Epidermal melanocyte (primary cell): Measurements from ENCODE around the gene HMCN1.
"Not testable (repeated sequence)": the region's sequence is repeated elsewhere in the genome, so short reads cannot be mapped to it uniquely, and the experiment has no call there.

Source experiments
- DNase-seq: peaks from one replicate; pipeline ENCODE4 v3.0.0; 2011; ENCODE audit warnings: low spot score; ENCODE audit not compliant: insufficient read length

HMCN1 gene

DNA sequence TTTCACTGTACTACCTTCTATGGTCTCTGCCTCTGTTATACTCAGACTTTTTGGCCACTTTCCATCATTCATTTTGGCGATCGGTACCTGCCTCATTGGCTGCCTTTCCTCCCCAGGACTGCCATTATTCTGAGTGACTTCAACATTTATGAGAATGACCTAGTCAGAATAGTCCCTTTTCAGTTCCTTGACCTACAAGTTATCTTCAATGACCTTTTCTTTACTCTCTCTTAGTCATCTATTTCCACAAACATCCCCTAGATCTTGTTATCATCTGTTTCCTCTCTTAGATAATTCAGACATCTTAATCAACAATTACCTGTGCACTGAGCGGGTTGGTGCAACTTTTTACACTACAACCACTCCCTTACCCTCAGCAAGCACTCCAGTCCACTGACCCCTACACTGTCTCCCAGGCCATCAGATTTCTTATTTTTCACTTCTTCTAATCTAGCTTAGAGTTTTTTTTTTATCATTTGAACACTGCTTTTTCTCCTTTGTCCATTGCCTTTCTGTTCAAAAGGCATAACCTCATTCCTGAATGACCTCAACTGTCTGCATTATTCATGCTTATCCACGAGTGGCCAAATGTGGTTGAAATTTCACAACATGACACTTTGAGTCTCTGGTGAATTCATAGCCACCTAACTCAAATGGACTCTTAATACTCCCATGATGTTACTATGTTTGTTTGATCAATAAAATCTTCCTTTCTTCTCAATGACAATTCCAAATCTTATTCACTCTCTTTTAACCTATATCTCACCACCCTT lies 112.7 kb downstream of the HMCN1 start:
- DNase-seq, result peak; percentile 24

DNA sequence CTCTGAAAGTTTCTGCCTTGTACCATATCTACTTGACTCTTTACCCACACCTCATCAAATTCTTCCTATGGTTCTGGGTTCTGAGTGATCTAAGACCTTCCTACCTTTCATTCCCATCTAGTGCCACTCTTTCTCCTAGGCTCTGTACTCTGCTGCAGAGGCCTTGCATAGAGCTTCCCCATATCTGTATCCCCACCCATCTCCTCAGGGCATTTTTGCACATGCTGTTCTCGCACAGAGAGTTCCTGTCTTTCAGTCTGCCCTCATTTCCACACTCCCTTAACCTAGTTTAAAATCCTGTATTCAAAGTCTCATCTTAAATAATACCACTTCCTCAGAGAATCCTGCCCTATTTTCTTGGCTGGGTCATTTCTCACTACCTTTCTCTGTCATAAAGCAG lies 114.8 kb downstream of the HMCN1 start:
- no peak for DNase-seq

DNA sequence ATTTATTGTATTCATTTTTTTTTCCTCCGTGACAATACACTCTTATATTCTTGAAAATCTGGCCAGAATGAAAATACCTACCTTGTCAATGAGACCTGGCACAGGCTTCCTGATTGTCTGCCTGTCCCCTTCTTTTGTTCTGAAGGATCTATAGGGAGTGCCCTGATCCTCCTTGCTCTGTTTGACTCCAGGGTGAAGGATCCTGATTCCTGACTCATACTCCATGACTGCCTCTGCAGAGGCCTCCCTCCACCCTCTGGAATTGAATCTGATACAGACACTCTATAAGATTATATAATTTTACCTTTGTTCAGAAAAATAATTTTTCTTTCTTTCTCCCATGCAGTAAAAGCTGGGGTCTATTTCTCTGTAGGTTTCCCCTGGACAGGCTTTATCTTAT lies 116.2 kb downstream of the HMCN1 start:
- DNase-seq, result no peak

DNA sequence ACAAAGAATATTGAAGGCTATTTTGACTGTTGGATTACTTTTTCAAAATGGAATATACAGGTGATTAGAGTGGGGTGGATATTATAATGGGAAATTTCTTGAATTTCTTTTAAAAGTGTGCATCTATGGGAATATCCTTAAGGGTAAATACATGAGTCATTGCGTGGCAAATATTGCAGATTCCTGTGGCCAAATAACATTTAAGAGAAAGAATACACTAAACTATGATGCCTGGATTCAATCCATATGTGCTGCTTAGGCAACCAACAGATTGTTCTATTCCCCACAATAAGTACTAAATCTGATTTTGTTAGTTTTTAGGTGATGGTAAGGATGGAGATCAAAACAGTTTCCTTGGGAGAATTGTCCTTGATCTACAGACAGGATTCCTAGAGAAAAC lies 119.5 kb downstream of the HMCN1 start:
- peak; percentile 37 for DNase-seq

DNA sequence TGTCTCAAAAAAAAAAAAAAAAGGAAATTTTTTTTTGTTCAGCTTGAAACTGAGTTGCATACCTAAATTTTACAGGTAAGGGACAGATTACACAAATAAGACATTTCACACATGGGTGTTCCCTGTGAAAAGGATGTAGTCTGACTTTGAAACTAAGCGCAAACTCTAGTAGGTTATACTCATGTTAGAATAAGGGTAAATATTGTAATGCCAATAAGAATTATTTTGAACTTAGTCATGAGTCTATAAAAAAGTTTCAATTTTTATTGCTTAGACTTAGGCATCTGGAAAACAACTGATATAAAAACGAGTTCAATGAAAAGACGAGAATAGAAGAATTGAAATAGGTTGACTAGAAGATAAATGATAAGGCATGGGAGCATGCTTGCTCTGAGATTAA lies 122.3 kb downstream of the HMCN1 start:
- DNase-seq, result no peak

DNA sequence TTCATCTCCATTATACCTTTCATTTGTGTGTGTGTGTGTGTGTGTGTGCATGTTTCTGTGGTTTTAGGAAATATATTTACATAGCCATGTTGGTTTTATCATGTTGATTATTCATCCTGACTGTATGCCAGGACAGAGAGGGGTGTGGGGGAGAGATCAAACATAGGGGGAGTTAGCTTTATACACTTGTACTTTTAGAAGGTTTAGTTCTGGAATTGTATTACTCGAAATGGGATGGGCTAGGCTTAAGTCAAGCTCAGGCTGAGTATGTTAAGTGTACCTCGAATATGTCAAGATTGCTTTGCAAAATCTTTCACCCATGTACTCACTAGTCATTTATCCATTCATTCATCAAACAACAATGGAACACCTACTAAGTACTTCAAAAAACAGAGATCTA lies 123.3 kb downstream of the HMCN1 start:
- DNase-seq, result no peak

DNA sequence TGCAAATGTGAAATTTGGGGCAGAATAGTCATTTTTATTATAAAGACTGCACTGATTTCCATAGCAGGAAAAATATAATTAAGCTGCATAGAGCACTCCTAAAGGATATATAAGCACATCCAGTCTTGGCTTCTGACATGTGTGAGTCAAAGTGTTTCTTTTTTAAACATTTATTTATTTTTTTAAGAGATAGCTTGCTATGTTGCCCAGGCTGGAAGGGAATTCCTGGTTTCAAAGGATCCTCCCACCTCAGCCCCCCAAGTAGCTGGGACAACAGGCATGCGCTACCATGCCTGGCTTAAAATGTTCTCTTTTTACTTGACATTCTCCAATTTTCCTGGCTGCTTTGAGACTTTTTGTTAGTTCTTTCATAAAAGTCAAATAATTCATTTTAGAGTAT lies 126.1 kb downstream of the HMCN1 start:
- DNase-seq, result no peak

DNA sequence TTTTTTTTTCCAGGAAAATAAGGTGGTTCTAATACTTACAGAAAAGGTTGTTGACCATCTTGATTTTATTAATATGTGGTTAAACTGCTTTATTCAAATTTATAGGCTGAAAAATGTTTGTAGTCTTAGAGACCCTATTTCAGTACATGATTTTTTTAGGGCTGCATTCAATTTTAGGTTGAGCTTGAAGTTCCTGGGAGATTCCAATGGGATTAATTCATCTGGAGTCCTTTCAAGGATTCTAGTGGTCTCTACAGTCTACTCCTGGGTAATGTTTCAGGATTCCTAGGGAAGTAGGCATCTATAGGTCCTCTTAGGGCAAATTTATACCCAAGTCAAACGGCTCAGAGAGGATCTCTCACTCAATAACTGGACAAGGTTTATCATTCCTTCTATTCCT lies 126.7 kb downstream of the HMCN1 start:
- no peak for DNase-seq

DNA sequence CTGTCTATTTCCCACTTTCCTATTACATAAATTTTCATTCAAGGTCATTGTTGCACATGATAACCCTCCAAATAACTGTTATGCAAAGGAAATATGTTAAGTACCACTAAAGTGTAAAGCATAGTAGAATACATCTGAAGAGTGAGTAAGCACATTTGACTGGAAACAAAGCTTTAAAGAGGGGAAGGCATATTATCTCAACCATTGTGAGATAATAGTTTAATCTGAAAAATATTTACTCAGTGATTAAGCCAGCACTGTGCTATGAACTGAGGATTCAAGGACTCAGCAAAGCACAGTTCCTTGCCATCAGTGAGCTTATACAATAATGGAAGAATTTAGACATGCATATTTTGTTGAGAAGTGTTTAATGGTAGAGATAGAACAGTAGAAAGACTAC lies 127.4 kb downstream of the HMCN1 start:
- no peak for DNase-seq

DNA sequence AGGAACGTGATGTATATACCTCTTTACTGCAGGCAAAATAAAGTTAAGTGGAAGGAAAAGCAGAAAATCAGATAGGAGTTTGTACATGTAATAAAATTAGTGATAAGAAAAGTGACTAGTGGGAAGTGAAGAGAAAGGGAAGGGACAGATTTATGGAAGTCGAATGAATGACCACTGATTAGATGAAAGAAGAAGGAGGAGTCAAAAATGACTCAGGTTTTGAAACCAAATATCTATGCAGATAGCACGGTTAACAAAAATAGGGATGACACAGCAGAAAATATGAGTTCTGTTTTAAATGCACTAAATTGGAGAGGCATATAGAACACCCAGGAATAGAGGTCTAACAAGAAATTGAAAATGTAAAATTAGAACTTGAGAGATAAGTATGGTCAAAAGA lies 128.0 kb downstream of the HMCN1 start:
- no peak for DNase-seq

DNA sequence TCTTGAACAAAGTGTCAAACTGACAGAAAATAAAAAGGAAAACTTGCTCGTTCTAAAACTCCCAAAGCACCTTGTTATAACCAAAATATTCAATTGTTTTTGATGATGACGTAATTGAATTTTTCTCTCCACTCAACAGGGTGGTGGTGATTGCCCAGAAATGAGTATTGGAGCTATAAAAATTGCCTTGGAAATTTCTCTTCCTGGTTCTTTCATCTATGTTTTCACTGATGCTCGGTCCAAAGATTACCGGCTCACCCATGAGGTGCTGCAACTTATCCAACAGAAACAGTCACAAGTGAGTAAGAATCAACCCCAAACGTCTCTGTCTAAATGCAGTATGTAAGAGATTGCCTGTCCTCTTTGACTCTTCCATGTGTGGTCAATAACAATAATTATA lies 130.1 kb downstream of the HMCN1 start:
- no peak for DNase-seq

DNA sequence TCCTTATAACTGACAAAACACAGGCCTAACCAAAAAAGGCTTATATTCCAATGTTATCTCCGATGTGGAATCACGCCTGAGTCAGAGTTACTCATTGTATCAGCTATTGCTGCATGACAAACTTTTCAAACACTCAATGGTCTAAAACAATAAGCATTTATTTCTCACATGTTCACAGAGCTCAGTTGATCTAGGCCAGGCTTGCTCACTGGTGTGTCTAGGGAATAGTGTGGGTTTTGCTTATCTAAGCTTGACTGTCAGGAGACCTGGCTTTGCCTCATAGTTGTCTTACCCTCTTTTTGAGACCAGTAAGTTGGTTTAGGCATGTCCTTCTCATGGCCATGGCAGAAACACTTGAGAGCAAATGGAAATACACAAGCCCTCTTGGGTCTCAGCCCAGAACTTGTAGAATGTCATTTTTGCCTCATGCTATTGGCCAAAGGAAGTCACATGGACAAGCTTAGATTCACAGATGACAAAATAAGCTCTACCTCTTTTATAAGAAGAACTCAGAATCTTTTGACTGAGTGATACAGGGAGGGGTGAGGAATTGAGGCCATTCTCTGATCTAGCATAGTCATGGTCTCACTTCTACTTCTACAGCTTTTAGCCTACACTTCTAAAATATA lies 130.8 kb downstream of the HMCN1 start:
- no peak for DNase-seq

DNA sequence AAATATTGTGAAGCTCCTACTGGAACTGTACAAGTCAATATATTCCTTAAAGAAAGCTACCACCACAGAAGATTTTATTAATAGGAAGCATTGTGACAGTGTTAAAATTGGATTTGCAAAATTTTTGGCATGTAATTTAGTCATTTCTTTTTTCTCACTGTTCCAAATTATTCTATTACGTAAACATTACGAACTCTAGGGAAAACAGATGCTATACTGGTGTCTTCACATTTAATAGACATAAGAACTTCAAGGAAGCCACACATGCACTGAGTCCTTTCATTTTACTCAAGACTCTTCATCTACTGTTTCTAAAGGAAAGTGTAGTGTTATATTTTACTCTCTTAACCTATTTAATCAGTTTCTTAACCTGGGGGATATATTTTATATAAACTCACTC lies 135.4 kb downstream of the HMCN1 start:
- DNase-seq, result no peak

DNA sequence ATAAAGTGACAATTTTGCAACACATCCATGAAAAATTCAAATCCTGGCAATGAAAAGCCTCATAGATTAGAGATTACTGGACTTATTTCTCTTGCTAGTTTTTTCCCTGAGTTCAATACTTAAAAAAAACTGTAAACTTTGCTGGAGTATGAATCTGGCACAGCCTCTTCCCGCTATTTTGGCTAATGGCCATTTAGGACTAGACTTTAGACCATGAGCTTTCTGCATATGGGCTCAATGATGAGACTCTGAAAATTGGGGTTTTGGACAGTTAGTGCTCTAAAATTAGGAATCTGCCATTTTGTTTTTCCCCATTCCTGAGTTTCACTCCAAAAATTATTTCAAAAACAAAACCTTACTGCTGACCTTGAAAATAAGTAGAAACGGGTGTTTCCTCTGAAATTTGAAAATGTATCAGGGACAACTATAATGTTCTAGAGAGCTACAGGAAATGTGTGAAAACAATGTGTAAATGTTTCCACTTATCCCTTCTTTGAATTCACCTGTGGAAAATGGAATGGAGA lies 137.5 kb downstream of the HMCN1 start:
- no peak for DNase-seq

DNA sequence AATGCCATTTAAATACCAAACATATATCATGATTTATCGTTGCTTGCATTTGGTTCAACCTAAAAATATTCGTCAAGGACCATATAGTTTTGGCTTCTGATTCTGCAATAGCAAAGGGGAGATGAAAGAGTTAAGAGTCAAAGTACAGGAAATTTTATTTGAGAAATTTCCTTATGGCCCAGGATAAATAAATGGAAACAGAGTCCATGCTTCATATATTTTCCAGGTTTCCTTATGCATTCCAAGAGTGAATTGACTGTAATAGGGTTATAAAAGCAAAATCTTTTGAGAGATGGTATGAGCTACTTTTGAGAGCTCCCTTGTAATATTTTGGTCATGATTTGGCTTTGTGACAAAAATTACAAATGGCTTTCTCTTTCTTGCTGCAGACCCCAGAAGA lies 140.1 kb downstream of the HMCN1 start:
- DNase-seq, result no peak

DNA sequence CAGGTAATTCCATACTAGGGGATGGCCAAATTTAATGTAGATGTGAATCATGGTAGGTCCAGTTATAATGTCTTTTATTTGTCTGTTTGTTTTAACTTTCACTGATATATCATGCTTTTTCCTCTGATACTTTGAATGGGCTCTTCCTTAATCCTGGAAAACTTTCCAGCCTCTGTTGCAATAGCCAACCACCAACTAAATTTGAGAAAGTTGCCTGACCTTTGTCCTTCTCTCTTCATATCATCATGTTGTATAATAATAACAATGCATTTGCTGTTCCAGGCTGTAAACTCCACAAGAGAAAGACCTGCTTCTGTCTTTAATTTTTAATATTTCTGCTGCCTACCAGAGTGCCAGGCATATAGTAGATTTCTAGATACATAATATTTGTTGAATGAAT lies 146.1 kb downstream of the HMCN1 start:
- DNase-seq, result no peak

DNA sequence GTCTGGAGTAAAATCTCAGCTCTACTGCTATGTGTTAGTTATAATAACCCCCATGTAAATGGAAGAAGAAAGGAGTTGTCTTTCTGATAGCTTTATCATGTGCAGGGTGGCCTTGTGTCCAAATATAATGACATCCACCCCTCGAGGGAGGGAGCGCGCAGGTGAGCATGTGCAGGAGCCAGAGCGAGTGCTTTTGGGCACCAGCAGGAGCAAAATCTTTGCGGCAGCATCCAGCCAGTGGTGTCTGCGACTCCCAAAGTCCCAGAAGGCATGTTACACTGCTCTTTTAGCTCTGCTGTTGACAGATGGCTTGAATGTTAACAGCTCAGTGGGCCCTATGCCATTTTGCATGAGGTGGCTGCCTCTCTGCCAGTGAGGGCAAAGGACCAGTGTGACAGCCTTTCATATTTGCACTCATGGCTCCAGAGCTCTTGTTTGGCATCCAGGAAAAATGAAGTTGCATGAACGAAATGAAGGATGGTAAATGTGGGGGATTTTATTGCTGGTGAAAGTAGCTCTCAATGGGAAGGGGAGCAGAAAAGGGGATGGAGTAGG lies 146.7 kb downstream of the HMCN1 start:
- DNase-seq, result no peak

DNA sequence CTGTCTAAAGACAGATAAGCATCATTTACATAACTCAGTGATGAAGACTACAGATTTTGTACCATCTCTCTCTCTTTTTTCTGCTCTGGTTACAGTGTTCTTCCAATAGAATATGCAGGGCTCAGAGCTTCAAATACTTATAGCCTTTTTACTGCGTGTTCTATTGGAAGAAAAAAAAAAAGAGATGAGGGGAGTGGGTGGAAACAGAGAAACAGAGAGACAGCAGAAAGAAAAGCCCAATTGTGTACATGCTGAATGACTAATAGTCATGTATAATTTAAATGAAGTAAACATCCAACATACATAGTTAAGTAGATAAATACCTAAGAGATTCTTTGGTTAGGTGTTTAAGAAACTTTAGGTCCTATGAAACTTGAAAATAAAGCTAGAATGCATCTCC lies 151.9 kb downstream of the HMCN1 start:
- DNase-seq, result no peak

DNA sequence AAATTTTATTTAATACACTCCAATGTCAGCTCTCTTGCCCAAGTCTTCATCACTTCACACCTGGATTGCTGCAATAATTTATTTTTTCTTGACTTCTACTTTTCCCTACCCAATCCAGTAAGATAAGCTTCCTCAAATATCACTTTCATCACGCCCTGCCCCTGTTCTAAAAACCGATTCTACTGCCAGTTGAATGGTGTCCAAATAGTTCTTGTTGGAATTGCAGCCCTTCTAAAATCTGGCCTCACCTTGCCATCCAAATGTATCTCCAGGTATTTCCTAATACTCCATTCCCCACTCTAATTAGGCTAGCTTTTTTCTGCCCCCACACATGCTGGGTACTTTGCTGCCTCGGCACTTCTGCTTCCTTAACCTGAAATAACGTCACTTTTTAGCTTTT lies 152.5 kb downstream of the HMCN1 start:
- DNase-seq, result no peak

DNA sequence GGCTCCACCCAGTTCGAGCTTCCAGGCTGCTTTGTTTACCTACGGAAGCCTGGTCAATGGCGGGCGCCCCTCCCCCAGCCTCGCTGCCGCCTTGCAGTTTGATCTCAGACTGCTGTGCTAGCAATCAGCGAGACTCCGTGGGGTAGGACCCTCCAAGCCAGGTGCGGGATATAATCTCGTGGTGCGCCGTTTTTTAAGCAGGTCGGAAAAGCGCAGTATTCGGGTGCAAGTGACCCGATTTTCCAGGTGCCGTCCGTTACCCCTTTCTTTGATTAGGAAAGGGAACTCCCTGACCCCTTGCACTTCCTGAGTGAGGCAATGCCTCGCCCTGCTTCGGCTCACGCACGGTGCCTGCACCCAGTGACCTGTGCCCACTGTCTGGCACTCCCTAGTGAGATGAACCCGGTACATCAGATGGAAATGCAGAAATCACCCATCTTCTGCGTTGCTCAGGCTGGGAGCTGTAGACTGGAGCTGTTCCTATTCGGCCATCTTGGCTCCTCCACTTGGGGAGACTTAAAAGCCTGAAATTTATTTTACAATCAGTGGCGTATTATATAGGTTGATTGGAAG lies 158.7 kb downstream of the HMCN1 start:
- not testable (repeated sequence) for DNase-seq

DNA sequence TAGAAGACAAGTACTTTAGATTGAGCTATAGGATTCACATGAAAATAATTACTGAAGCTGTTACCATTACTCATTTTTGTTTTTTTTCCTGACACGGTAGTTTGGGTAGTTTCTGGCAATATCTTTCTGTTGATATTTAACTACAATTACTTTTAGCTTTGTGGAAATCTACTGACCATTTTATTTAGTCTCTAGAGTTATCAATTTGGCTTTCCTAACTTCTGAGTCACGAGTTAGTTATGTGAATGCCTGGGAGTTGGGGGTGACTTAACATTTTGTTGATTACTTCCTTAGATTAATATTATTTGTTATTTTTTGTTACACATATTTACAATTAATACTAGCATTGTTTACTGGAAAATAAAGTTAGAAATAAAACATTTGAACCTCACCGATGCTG lies 160.6 kb downstream of the HMCN1 start:
- no peak for DNase-seq

DNA sequence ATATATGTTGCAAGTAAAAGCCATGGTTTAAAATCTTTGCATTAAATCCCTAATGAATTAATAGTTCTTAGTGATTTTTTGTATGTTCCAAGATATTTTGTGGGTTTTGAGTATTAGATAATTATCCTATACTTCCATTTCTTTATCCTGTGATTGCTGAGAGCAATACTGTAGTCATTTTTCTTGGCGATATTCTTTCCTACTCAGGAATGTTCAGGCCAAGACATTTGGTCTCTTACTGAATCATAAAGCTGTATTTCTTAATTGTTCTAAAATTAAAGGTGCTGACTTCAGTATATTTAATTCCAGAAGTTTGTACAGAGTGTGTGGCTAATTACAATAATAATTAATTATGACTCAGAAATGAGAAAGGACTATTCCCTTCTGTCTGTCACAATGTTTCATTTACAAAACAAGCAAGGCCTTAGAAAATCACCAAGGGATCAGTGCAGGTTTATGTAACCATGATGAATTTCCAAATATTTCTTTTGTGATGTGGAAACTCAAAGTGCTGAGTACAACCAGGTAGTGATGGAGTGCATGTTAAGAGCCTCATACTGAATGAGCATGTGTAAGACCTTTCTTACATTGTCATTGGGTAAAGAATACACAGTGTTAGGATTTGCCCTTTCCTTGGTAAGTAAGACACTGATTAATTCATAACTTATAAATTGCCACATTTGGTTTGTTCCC lies 161.2 kb downstream of the HMCN1 start:
- no peak for DNase-seq
